ENCODE data around the gene TTC23L.
A peak's percentile ranks its signal among the peaks of the same experiment; 100 is the strongest.

TTC23L gene

DNA sequence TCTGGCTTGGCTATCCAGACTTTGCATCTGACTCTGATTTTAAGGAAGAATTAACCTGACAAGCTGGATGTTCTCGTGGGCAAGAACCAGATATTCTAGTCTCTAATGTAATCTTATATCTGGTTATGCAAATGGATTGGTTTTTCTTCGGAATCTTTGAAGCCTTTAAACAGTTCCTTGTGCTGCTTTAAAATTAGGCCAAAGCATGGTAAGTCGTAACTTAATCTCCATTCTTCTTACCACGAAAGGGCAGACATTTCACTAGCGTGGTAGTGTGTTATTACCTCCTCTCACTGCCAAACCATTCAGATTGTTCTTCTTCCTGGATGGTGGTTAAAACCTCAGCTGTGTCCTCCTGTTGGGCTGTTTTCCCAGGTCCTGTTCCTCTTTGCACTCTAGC, 34.1 kb upstream of the TTC23L start:
- H3K4me3 ChIP-seq (ENCODE audit: low read depth, low read length), result no peak overlapping the region
- peak; percentile 39 for DNase-seq (ENCODE audit: low read depth)
- no peak for TF ChIP-seq CTCF (conservative IDR thresholded peaks at IDR 0.05; ENCODE audit: low read depth, low read length)

DNA sequence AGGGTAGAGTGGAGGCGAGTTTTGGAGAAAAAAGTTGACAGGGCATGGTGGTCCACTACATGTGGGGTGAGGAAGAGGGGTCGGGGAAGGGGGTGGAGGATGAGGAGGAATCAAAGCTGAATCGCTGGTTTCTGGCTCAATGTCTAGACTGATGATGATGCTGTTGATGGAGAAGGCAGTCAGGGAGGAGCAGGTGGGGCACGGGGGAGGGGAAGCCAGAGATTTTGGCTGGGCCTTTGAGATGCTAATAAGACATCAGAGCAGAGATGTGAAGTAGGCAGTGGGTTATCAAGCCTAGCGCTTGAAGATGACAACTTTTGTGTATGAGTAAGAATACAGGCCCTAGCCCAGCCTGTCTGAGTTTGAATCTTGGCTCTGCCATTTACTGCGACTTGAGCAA, 32.4 kb upstream of the TTC23L start:
- DNase-seq (ENCODE audit: low read depth), result no peak
- no peak overlapping the region for H3K4me3 ChIP-seq (ENCODE audit: low read depth, low read length)
- no peak for TF ChIP-seq CTCF (conservative IDR thresholded peaks at IDR 0.05; ENCODE audit: low read depth, low read length)

- TF ChIP-seq CTCF (conservative IDR thresholded peaks at IDR 0.05; ENCODE audit: low read depth, low read length), result no peak
- no peak for DNase-seq (ENCODE audit: low read depth)
- H3K4me3 ChIP-seq (ENCODE audit: low read depth, low read length), result no peak overlapping the region
Observed at GRCh38 chr5:34811706-34812105, 27.3 kb upstream of the TTC23L start.

DNA sequence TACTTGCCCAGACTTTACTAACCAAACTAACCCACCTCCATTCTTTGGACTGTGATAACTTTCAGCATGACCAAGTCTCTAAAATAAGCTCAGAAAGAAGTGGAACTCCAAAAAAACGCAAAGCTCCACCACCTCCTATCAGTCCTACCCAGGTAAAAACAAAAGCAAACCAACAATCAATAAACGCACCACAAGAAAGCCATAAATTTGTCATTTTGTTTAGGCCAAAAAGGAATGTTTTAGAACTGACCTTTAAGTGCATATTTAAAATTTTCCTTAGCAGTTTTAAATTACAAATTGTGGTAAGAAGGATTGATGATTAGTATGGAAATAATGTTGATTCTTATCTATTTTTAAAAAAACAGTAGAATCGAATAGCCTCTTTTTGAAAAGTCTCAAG, 25.5 kb upstream of the TTC23L start:
- TF ChIP-seq CTCF (conservative IDR thresholded peaks at IDR 0.05; ENCODE audit: low read depth, low read length), result no peak
- no peak overlapping the region for H3K4me3 ChIP-seq (ENCODE audit: low read depth, low read length)
- DNase-seq (ENCODE audit: low read depth), result no peak

DNA sequence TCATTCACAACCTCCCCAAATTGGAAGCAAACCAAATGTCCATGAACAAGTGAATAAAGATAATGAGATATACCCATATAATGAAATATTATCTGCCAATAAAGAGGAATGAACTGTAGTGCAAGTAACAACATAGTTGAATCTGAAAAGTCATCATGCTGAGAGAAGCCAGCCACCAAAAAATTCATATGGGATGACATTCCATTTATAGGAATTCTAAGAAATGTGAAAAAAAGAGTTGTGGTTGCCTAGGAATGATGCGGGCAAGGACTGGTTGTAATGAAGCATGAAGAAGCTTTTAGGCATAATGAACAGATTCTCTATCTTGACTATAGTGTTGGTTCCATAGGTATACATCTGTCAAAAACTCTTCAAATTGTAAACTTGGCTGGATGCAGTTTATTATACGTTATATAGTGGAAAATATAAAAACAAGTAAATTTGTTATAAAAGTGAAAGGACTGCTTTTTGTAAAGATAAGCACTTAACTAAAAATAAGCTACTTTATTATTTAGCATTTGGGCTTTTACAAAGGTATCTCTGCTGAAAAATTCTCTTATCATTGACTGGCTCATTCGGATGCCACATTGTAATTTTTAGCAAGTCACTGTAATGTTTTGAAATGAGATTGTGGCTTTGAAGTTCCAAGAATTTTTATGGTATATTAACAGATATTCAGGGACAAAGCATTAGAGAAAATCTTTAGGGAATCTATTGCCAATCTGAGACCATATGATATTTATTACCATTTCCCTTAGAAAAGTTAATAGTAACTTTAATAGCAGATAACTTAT, 21.2 kb upstream of the TTC23L start:
- no peak overlapping the region for H3K4me3 ChIP-seq (ENCODE audit: low read depth, low read length)
- peak; percentile 27 for DNase-seq (ENCODE audit: low read depth)
- TF ChIP-seq CTCF (conservative IDR thresholded peaks at IDR 0.05; ENCODE audit: low read depth, low read length), result no peak

- no peak for DNase-seq (ENCODE audit: low read depth)
- TF ChIP-seq CTCF (conservative IDR thresholded peaks at IDR 0.05; ENCODE audit: low read depth, low read length), result no peak
- H3K4me3 ChIP-seq (ENCODE audit: low read depth, low read length), result no peak overlapping the region
Observed at GRCh38 chr5:34818717-34819116, 20.2 kb upstream of the TTC23L start.

DNA sequence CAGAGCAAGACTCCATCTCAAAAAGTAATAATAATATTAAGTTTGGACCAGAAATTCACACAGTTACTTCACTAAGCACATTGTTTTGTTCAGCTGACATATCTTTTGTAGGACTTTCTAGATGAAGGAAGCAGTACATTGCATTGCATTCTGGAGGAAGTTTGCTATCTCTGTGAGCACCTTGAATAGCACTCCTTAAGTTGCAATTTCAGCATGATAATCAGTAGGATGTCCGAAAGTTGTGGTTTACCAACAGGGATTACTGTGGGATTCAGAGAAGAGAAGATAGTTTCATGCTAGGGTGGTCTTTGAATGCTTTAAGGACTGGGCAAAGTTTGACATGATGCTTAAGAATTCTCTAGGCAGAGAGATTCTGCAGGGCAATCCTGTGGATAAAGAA, 18.4 kb upstream of the TTC23L start:
- no peak overlapping the region for H3K4me3 ChIP-seq (ENCODE audit: low read depth, low read length)
- no peak for DNase-seq (ENCODE audit: low read depth)
- no peak for TF ChIP-seq CTCF (conservative IDR thresholded peaks at IDR 0.05; ENCODE audit: low read depth, low read length)

Data from choroid plexus epithelial cell (primary cell).